GM12878 (cell line): ENCODE results near the gene MGAT4B. TPM values are rescaled to one million over a fixed set of nuclear protein-coding genes. Genes with fewer than 3 reads are reported as not detected.

Source experiments
- ATAC-seq: fragments of 200-7000 bp; cut with Tn5 transposase; 3 replicates; pipeline ENCODE4 v1.9.1; 2020; ENCODE audit warnings: mild to moderate bottlenecking, moderate library complexity
- BruUV-seq: library from RNA; stranded (reverse); fragments of 400-500 nt; replicated peaks from 2 replicates; lab custom pipeline; 2021; lab: Mats Ljungman, UMichigan
- CTCF ChIA-PET: fragments of 300-600 bp; sonication (Branson Sonifier 250); formaldehyde crosslinking; extraction: SDS; loops from one replicate; lab custom pipeline; 2021; ENCODE audit warnings: inconsistent platforms; lab: Yijun Ruan, JAX
- POLR2A ChIA-PET: fragments of 350-600 bp; formaldehyde crosslinking; extraction: SDS; loops from one replicate; lab custom pipeline; 2021; ENCODE audit warnings: inconsistent platforms; lab: Charles Lee
- RAD21 ChIA-PET: fragments of 300-600 bp; sonication (Branson Sonifier 250); formaldehyde crosslinking; loops from one replicate; lab custom pipeline; 2023; ENCODE audit warnings: antibody characterized with exemption; ENCODE audit not compliant: unreplicated experiment; lab: Charles Lee
- SMC1A ChIA-PET: fragments of 300-600 bp; sonication (Branson Sonifier 250); formaldehyde crosslinking; loops from one replicate; lab custom pipeline; 2023; ENCODE audit not compliant: unreplicated experiment, uncharacterized antibody; lab: Charles Lee
- DNase-seq: peaks from one replicate; pipeline ENCODE4 v3.0.0-alpha.2; 2011; ENCODE audit warnings: low read depth, low spot score
- FAIRE-seq: peaks from 3 replicates; lab custom pipeline; 2011; peaks lifted over from hg19 to GRCh38; lab: Jason Lieb, UNC
- H2AFZ ChIP-seq: 2 replicates; pipeline ENCODE4 v1.6.0; 2011; ENCODE audit warnings: low read depth, low read length, control low read depth; ENCODE audit not compliant: control insufficient read depth
- H3K27ac ChIP-seq: 2 replicates; pipeline ENCODE4 v1.5.1; 2011; ENCODE audit warnings: control low read depth; ENCODE audit not compliant: control insufficient read depth, insufficient read depth
- H3K27me3 ChIP-seq, 2 experiments: replicated peaks in 1 of 2; 2 replicates each; pipeline versions ENCODE4 v1.6.0 to v1.6.1; 2011; ENCODE audit warnings: low read length in 1 of 2; ENCODE audit not compliant: control insufficient read depth in 2 of 2, insufficient read depth in 2 of 2
- H3K36me3 ChIP-seq, 2 experiments: 2 replicates each; pipeline ENCODE4 v1.5.1; 2011; ENCODE audit warnings: low read length in 1 of 2; ENCODE audit not compliant: control insufficient read depth in 2 of 2, insufficient read depth in 2 of 2
- H3K4me1 ChIP-seq: 2 replicates; pipeline ENCODE4 v1.6.1; 2011; ENCODE audit warnings: mild to moderate bottlenecking, low read length, moderate library complexity, mixed read lengths; ENCODE audit not compliant: control insufficient read depth, insufficient read depth
- H3K4me2 ChIP-seq: 2 replicates; pipeline ENCODE4 v1.6.0; 2011; ENCODE audit warnings: control low read depth; ENCODE audit not compliant: control insufficient read depth, insufficient read depth
- H3K4me3 ChIP-seq: fragments of 200-600 bp; sonication (generic); 2 replicates; pipeline ENCODE4 v1.5.1; 2016
- H3K79me2 ChIP-seq: 2 replicates; pipeline ENCODE4 v1.6.0; 2011; ENCODE audit warnings: low read length; ENCODE audit not compliant: control insufficient read depth, insufficient read depth
- H3K9ac ChIP-seq: 2 replicates; pipeline ENCODE4 v1.8.0; 2011; ENCODE audit warnings: low read length, control low read depth, mixed read lengths; ENCODE audit not compliant: control insufficient read depth, insufficient read depth
- H3K9me3 ChIP-seq: replicated peaks from 3 replicates; pipeline ENCODE4 v1.5.1; 2011; ENCODE audit warnings: mild to moderate bottlenecking, low read length; ENCODE audit not compliant: control insufficient read depth, insufficient read depth
- H4K20me1 ChIP-seq: 2 replicates; pipeline ENCODE4 v1.6.0; 2011; ENCODE audit not compliant: control insufficient read depth, insufficient read depth
- BRCA1 ChIP-seq: IDR thresholded peaks from 2 replicates; pipeline ENCODE4 v1.6.1; 2011; ENCODE audit warnings: low read depth, low read length, improper control_type of control experiment
- CHD1 ChIP-seq: IDR thresholded peaks from 2 replicates; pipeline ENCODE4 v1.6.1; 2012; ENCODE audit warnings: low read depth, low read length, improper control_type of control experiment
- EGR1 ChIP-seq, 2 experiments: IDR thresholded peaks; 1 replicate in 1 of 2; 2 replicates in 1 of 2; pipeline ENCODE4 v1.6.1; 2011 to 2012; ENCODE audit warnings: low read depth in 2 of 2, low read length in 2 of 2, borderline replicate concordance in 1 of 2, mild to moderate bottlenecking in 1 of 2, moderate library complexity in 1 of 2
- ESRRA ChIP-seq: IDR thresholded peaks from 2 replicates; pipeline ENCODE4 v1.6.1; 2012; ENCODE audit warnings: mild to moderate bottlenecking, low read length, improper control_type of control experiment
- IKZF1 ChIP-seq: fragments of 450-650 bp; conservative IDR thresholded peaks from 2 replicates; pipeline ENCODE4 v1.6.1; 2017; ENCODE audit warnings: antibody characterized with exemption, mild to moderate bottlenecking
- KDM1A ChIP-seq: fragments of 200-600 bp; sonication (generic); IDR thresholded peaks from 2 replicates; pipeline ENCODE4 v1.6.1; 2016; ENCODE audit warnings: borderline replicate concordance
- MEF2A ChIP-seq: IDR thresholded peaks from 2 replicates; pipeline ENCODE4 v1.6.1; 2011; ENCODE audit warnings: low read depth, mild to moderate bottlenecking, low read length, moderate library complexity; ENCODE audit not compliant: insufficient read depth
- MEF2B ChIP-seq: fragments of 450-650 bp; IDR thresholded peaks from 2 replicates; pipeline ENCODE4 v1.6.1; 2018; ENCODE audit warnings: mild to moderate bottlenecking, moderate library complexity; ENCODE audit not compliant: partially characterized antibody, poor library complexity, severe bottlenecking
- RELA ChIP-seq: fragments of 450-650 bp; IDR thresholded peaks from 2 replicates; pipeline ENCODE4 v1.8.0; 2014; ENCODE audit warnings: borderline replicate concordance; ENCODE audit not compliant: partially characterized antibody
- RUNX3 ChIP-seq: IDR thresholded peaks from 2 replicates; pipeline ENCODE4 v1.6.1; 2012; ENCODE audit warnings: low read length, inconsistent platforms
- SREBF1 ChIP-seq: IDR thresholded peaks from 2 replicates; pipeline ENCODE4 v1.6.1; 2012; ENCODE audit warnings: mild to moderate bottlenecking, low read length
- TARDBP ChIP-seq: IDR thresholded peaks from 2 replicates; pipeline ENCODE4 v1.6.1; 2016; ENCODE audit warnings: borderline replicate concordance
- ZNF274 ChIP-seq: IDR thresholded peaks from one replicate; pipeline ENCODE4 v1.8.0; 2011; ENCODE audit not compliant: insufficient read length, insufficient read depth
- ZNF384 ChIP-seq: IDR thresholded peaks from 2 replicates; pipeline ENCODE4 v1.6.1; 2012; ENCODE audit warnings: low read depth, mild to moderate bottlenecking, low read length, improper control_type of control experiment, borderline replicate concordance
- WGBS: methylation state at CpG from one replicate; pipeline ENCODE4 v1.1.6; 2016; ENCODE audit warnings: low lambda C conversion rate; ENCODE audit not compliant: insufficient replicate concordance, insufficient coverage; ENCODE audit errors: missing lambda C conversion rate; 5-methylcytosine and 5-hydroxymethylcytosine counted together
- in situ Hi-C: fragments of 300-500 bp; cut with MboI; formaldehyde crosslinking; loops from 9 replicates; pipeline ENCODE4 v1.14.3; 2018; ENCODE audit warnings: mixed read lengths
- intact Hi-C: fragments of 100-400 bp; cut with micrococcal nuclease; formaldehyde crosslinking; loops from one replicate; pipeline ENCODE4 v1.14.2; 2022; ENCODE audit not compliant: unreplicated experiment
- polyA plus RNA-seq, 11 experiments: library from polyadenylated mRNA; depleted of rRNA in 4 of 11; unstranded in 6 of 11; stranded (reverse) in 5 of 11; fragments of >200 nt; fragmentation: Nextera tagmentation in 4 of 11; fragmentation: Illumina TruSeq in 1 of 11; extraction: Ambion mirVana in 4 of 11; extraction: Trizol in 1 of 11; gene quantifications; 1 replicate in 1 of 11; 2 replicates in 10 of 11; pipeline versions ENCODE4 v1.2.1 to v1.2.3, GENCODE V29; 2011 to 2016; ENCODE audit warnings: inconsistent platforms in 2 of 11, missing spikeins in 2 of 11, low read depth in 1 of 11
- total RNA-seq, 4 experiments: library from RNA; depleted of rRNA in 3 of 4; stranded (reverse); fragments of >200 nt in 3 of 4; fragmentation: Illumina TruSeq in 1 of 4; extraction: Trizol in 1 of 4; gene quantifications; 2 replicates each; pipeline versions ENCODE4 v1.2.1 to v1.2.3, GENCODE V29; 2013 to 2021
- TF ChIP-seq, protein P1 (sequence below): IDR thresholded peaks from 2 replicates; pipeline ENCODE4 v1.6.1; 2012; ENCODE audit warnings: low read length, inconsistent platforms
- TF ChIP-seq, protein P2 (sequence below): IDR thresholded peaks from 2 replicates; pipeline ENCODE4 v1.6.1; 2011; ENCODE audit warnings: mild to moderate bottlenecking, low read depth, low read length, moderate library complexity; ENCODE audit not compliant: insufficient replicate concordance
- TF ChIP-seq, protein P3 (sequence below): IDR thresholded peaks from 2 replicates; pipeline ENCODE4 v1.6.1; 2011; ENCODE audit warnings: borderline replicate concordance, low read depth, mild to moderate bottlenecking, moderate library complexity, mixed read lengths, low read length; ENCODE audit not compliant: insufficient read depth; ENCODE audit errors: extremely low read length
- TF ChIP-seq, protein P4 (sequence below), 3 experiments: IDR thresholded peaks in 2 of 3; conservative IDR thresholded peaks in 1 of 3; 2 replicates each; pipeline ENCODE4 v1.5.1; 2011; ENCODE audit warnings: low read depth in 3 of 3, low read length in 3 of 3, mild to moderate bottlenecking in 3 of 3, control low read depth in 2 of 3, moderate library complexity in 2 of 3, inconsistent platforms in 1 of 3, mixed read lengths in 1 of 3; ENCODE audit not compliant: control insufficient read depth in 2 of 3, insufficient read depth in 1 of 3; ENCODE audit errors: extremely low read depth in 1 of 3
- TF ChIP-seq, protein P5 (sequence below): fragments of 450-650 bp; IDR thresholded peaks from 2 replicates; pipeline ENCODE4 v1.6.1; 2016; ENCODE audit warnings: mild to moderate bottlenecking

MGAT4B gene
- total and polyA plus RNA-seq, 10 of the 15 experiments (the other 5 are each of a cell fraction or from before 2014, with no cell fraction given): 0.60 to 82.5 (median 34.4) TPM; not detected in 1

DNA sequence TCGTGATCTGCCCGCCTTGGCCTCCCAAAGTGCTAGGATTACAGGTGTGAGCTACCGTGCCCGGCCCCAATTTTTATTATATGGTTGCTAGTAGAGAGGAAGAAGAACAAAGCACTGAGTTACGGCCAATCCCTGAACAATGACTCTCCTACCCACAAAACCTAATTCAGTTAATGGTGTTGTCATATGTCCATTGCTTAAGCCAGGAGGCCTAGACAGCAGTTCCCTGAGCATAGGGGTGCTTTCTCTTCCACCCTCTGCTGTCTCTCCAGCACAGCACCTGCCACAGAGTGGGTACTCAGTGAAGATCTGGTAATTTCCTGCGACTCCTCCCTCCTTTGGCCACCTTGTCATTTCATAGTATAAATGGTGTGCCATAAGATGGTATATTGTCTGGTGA lies 34.3 kb downstream of the MGAT4B start:
- H3K27ac ChIP-seq: no peak overlapping the region
- DNase-seq: no peak
- peaks cover 24 to 33% of the 10 kb centered on the region in 2 experiments for H3K36me3 ChIP-seq
- no peaks in the 10 kb centered on the region; the same call in 1 of the 2 replicates for H3K79me2 ChIP-seq
- H3K9ac ChIP-seq: no peak overlapping the region
- in situ Hi-C loops: no loop called here
- ATAC-seq: no peak
- ChIA-PET CTCF (interaction anchor here (1.1 to 2.3 kb wide), 2 partner anchors 9 to 84 kb away, joined by 4 to 17 read pairs; no protein-coding TSS in a partner anchor), SMC1A (no interaction called here), POLR2A (no interaction called here), RAD21 (no interaction called here)
- no peak for FAIRE-seq
- H2AFZ ChIP-seq: no peak overlapping the region
- 97% methylated on average over 6 of the region's 6 CpGs for WGBS
- intact Hi-C loops: no loop called here
- no peak overlapping the region for H3K4me2 ChIP-seq
- H3K4me3 ChIP-seq: no peak overlapping the region
- no peaks in the 10 kb centered on the region for H4K20me1 ChIP-seq
- no peaks in the 10 kb centered on the region for H3K27me3 ChIP-seq
- H3K9me3 ChIP-seq: no peaks in the 10 kb centered on the region
- no TSS peak for BruUV-seq
- H3K4me1 ChIP-seq: no peaks in the 10 kb centered on the region
- TF ChIP-seq, protein P1, sequence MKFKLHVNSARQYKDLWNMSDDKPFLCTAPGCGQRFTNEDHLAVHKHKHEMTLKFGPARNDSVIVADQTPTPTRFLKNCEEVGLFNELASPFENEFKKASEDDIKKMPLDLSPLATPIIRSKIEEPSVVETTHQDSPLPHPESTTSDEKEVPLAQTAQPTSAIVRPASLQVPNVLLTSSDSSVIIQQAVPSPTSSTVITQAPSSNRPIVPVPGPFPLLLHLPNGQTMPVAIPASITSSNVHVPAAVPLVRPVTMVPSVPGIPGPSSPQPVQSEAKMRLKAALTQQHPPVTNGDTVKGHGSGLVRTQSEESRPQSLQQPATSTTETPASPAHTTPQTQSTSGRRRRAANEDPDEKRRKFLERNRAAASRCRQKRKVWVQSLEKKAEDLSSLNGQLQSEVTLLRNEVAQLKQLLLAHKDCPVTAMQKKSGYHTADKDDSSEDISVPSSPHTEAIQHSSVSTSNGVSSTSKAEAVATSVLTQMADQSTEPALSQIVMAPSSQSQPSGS: no peak
- TF ChIP-seq TARDBP (no peak), ESRRA (no peak), MEF2B (no peak), RUNX3 (no peak), BRCA1 (no peak), RELA (no peak), KDM1A (no peak), ZNF384 (no peak), MEF2A (no peak), CHD1 (no peak), EGR1 (IDR thresholded peaks at IDR 0.05; ENCODE audit: borderline replicate concordance in 1 of 2, low read depth in 2 of 2, low read length in 2 of 2) (no peak), ZNF274 (no peak), IKZF1 (no peak), SREBF1 (no peak)
- TF ChIP-seq, protein P2, sequence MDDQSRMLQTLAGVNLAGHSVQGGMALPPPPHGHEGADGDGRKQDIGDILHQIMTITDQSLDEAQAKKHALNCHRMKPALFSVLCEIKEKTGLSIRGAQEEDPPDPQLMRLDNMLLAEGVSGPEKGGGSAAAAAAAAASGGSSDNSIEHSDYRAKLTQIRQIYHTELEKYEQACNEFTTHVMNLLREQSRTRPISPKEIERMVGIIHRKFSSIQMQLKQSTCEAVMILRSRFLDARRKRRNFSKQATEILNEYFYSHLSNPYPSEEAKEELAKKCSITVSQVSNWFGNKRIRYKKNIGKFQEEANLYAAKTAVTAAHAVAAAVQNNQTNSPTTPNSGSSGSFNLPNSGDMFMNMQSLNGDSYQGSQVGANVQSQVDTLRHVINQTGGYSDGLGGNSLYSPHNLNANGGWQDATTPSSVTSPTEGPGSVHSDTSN: no peak
- TF ChIP-seq, protein P3, sequence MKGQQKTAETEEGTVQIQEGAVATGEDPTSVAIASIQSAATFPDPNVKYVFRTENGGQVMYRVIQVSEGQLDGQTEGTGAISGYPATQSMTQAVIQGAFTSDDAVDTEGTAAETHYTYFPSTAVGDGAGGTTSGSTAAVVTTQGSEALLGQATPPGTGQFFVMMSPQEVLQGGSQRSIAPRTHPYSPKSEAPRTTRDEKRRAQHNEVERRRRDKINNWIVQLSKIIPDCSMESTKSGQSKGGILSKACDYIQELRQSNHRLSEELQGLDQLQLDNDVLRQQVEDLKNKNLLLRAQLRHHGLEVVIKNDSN: no peak
- TF ChIP-seq, protein P4, sequence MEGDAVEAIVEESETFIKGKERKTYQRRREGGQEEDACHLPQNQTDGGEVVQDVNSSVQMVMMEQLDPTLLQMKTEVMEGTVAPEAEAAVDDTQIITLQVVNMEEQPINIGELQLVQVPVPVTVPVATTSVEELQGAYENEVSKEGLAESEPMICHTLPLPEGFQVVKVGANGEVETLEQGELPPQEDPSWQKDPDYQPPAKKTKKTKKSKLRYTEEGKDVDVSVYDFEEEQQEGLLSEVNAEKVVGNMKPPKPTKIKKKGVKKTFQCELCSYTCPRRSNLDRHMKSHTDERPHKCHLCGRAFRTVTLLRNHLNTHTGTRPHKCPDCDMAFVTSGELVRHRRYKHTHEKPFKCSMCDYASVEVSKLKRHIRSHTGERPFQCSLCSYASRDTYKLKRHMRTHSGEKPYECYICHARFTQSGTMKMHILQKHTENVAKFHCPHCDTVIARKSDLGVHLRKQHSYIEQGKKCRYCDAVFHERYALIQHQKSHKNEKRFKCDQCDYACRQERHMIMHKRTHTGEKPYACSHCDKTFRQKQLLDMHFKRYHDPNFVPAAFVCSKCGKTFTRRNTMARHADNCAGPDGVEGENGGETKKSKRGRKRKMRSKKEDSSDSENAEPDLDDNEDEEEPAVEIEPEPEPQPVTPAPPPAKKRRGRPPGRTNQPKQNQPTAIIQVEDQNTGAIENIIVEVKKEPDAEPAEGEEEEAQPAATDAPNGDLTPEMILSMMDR (IDR thresholded peaks at IDR 0.05 in 2 of 3, conservative IDR thresholded peaks at IDR 0.05 in 1 of 3; ENCODE audit: control insufficient read depth in 2 of 3, extremely low read depth in 1 of 3, insufficient read depth in 1 of 3, low read depth in 3 of 3, low read length in 3 of 3): no peak
- TF ChIP-seq, protein P5, sequence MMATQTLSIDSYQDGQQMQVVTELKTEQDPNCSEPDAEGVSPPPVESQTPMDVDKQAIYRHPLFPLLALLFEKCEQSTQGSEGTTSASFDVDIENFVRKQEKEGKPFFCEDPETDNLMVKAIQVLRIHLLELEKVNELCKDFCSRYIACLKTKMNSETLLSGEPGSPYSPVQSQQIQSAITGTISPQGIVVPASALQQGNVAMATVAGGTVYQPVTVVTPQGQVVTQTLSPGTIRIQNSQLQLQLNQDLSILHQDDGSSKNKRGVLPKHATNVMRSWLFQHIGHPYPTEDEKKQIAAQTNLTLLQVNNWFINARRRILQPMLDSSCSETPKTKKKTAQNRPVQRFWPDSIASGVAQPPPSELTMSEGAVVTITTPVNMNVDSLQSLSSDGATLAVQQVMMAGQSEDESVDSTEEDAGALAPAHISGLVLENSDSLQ: no peak
